ENCODE results near the gene SPINK14.

Gene SPINK14

GRCh38 chr5:148202531-148203203, 34.3 kb downstream of the SPINK14 start, which contains the start of gene SPINK6:
Gene SPINK6 (plus strand): TSS chr5:148203042. CDS start chr5:148203097, 55 bp downstream.
- no peak for DNase-seq

GRCh38 chr5:148205044-148205806, 36.9 kb downstream of the SPINK14 start:
- DNase-seq, result peak; percentile 56 to 75

DNA sequence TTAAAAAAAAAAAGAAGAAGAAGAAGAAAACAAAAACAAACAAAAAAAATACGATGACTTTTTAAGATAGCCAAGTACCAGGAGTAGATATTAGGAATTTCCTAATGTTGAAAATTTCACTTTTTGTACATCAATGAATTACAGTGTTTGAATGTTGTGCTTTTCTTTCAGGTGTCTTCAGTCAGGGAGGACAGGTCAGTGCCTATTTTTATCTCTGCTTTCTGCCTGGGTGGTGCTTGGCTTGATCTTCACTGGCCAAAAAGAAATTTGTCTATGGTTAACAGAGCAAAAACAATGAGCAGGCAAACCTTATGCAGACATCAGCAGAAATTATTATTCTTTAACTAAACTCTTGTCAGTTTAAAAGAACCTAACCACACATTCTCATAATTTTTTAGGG, 37.5 kb downstream of the SPINK14 start:
- DNase-seq, result no peak

- no peak for DNase-seq
Observed at GRCh38 chr5:148206620-148207019, 38.3 kb downstream of the SPINK14 start.

DNA sequence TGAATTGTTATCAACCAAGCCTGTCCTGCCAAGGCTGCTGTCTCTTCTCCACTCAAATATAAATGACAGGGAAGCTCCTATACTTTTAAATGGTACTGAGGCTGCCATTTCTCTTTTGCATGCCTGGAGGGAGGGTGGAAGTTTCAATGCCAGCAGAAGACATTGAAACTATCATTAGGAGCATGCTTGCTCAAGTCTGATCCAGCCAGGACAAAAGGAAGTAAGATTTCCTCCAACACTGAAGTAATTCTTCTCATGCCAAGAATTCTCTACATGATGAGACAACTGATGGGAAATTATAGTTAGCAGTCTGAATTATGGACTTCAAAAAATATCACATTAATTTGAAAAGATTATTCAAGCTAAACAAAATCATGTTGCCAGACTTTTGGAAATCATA, 39.9 kb downstream of the SPINK14 start:
- no peak for DNase-seq

- no peak for DNase-seq
Observed at GRCh38 chr5:148209151-148209770, 40.9 kb downstream of the SPINK14 start.

GRCh38 chr5:148214665-148215185, 46.4 kb downstream of the SPINK14 start:
- DNase-seq, result no peak

GRCh38 chr5:148221508-148221907, 53.2 kb downstream of the SPINK14 start:
- DNase-seq, result no peak

- DNase-seq, result no peak
Observed at GRCh38 chr5:148224117-148224742, 55.9 kb downstream of the SPINK14 start.
